Thyroid gland (tissue), 4 donors: ENCODE measurements around the gene WDR4. TPM values are rescaled to one million over a fixed set of nuclear protein-coding genes. Genes with fewer than 3 reads are reported as not detected.
"Not testable (repeated sequence)": the region's sequence is repeated elsewhere in the genome, so short reads cannot be mapped to it uniquely, and the experiment has no call there.

Experiments
- DNase-seq, 2 donors: peaks; one replicate each; pipeline ENCODE4 v3.0.0-alpha.2; 2019
- H3K27ac ChIP-seq, 3 donors: fragments of 200-600 bp; sonication (generic); 1 replicate in 2 of 3; 2 replicates in 1 of 3; pipeline ENCODE4 v1.5.1; 2016 to 2019; ENCODE audit warnings: mild to moderate bottlenecking in 1 of 3, moderate library complexity in 1 of 3
- H3K27me3 ChIP-seq: fragments of 200-600 bp; sonication (generic); one replicate; pipeline ENCODE4 v1.5.1; 2019
- H3K36me3 ChIP-seq, 2 donors: fragments of 200-600 bp; sonication (generic); one replicate each; pipeline ENCODE4 v1.5.1; 2016 to 2019
- H3K4me1 ChIP-seq, 2 donors: fragments of 200-600 bp; sonication (generic); one replicate each; pipeline ENCODE4 v1.5.1; 2017 to 2019
- H3K4me3 ChIP-seq, 3 donors: fragments of 200-600 bp; sonication (generic); replicated peaks in 1 of 3; 1 replicate in 2 of 3; 2 replicates in 1 of 3; pipeline ENCODE4 v1.5.1; 2016; ENCODE audit warnings: mild to moderate bottlenecking in 1 of 3
- H3K9me3 ChIP-seq: fragments of 200-600 bp; sonication (generic); one replicate; pipeline ENCODE4 v1.5.1; 2017
- CTCF ChIP-seq, 6 experiments: fragments of 200-600 bp in 3 of 6; fragments of 450-650 bp in 3 of 6; sonication (generic) in 3 of 6; IDR thresholded peaks; one replicate each; pipeline ENCODE4 v1.5.1; 2016 to 2019; ENCODE audit warnings: antibody characterized with exemption in 6 of 6, mild to moderate bottlenecking in 2 of 6, inconsistent platforms in 1 of 6, moderate library complexity in 1 of 6
- POLR2A ChIP-seq, 2 donors: fragments of 450-650 bp; IDR thresholded peaks; one replicate each; pipeline ENCODE4 v1.6.1; 2017; ENCODE audit warnings: antibody characterized with exemption in 2 of 2, mild to moderate bottlenecking in 2 of 2, moderate library complexity in 1 of 2
- WGBS, 2 donors: methylation state at CpG; one replicate each; pipeline ENCODE4 v1.1.5; 2017; 5-methylcytosine and 5-hydroxymethylcytosine counted together
- intact Hi-C: fragments of 100-400 bp; cut with DNase I; formaldehyde crosslinking; loops from one replicate; pipeline ENCODE4 v1.15.1; 2023
- total RNA-seq, 4 donors: library from RNA; depleted of rRNA; stranded (reverse); fragments of >200 nt; gene quantifications; one replicate each; pipeline ENCODE4 v1.2.3, GENCODE V29; 2016

Gene WDR4
- total RNA-seq, 4 donors from 2014 or later, result 8.1 to 13.2 (median 10.9) TPM

- DNase-seq, result no peak
- no peaks in the 10 kb centered on the region for H3K9me3 ChIP-seq
- intact Hi-C loops, result no loop called here
- no peaks in the 10 kb centered on the region for H3K36me3 ChIP-seq
- TF ChIP-seq CTCF (IDR thresholded peaks at IDR 0.05) (no peak), POLR2A (IDR thresholded peaks at IDR 0.05) (no peak)
- H3K4me3 ChIP-seq, result no peak overlapping the region
- H3K27me3 ChIP-seq, result no peaks in the 10 kb centered on the region
- H3K4me1 ChIP-seq, result no peaks in the 10 kb centered on the region
- 88 to 90% methylated on average over 6 to 8 of the region's 8 CpGs for WGBS, 2 donors
- no peak overlapping the region for H3K27ac ChIP-seq
Observed at GRCh38 chr21:42820616-42821465, 58.5 kb downstream of the WDR4 start.

- Histone ChIP-seq H3K27ac (no peak overlapping the region), H3K4me3 (no peak overlapping the region), H3K36me3 (no peaks in the 10 kb centered on the region), H3K4me1 (no peaks in the 10 kb centered on the region), H3K9me3 (no peaks in the 10 kb centered on the region), H3K27me3 (no peaks in the 10 kb centered on the region)
- DNase-seq, result peak in 1 of 2 donors; percentile 12
- no peak for TF ChIP-seq CTCF (IDR thresholded peaks at IDR 0.05)
- TF ChIP-seq POLR2A (IDR thresholded peaks at IDR 0.05), result no peak
- 81 to 91% methylated on average over 7 of the region's 7 CpGs for WGBS, 2 donors
- intact Hi-C loops, result loop anchor here (5.0 kb wide), 2 partner anchors 168 to 228 kb away; partner anchors contain the start of gene PDE9A
Observed at GRCh38 chr21:42819861-42820615, 59.3 kb downstream of the WDR4 start.

- Histone ChIP-seq H3K27me3 (no peaks in the 10 kb centered on the region), H3K4me1 (no peaks in the 10 kb centered on the region), H3K4me3 (no peak overlapping the region), H3K9me3 (no peaks in the 10 kb centered on the region), H3K36me3 (no peaks in the 10 kb centered on the region), H3K27ac (no peak overlapping the region)
- TF ChIP-seq POLR2A (IDR thresholded peaks at IDR 0.05), result no peak
- TF ChIP-seq CTCF (IDR thresholded peaks at IDR 0.05), result peak; percentile 57 to 92 (median 82)
- intact Hi-C loops, result loop anchor here (5.0 kb wide), 2 partner anchors 166 to 226 kb away; partner anchors contain the start of gene PDE9A
- 36 to 42% methylated on average over 2 of the region's 2 CpGs for WGBS, 2 donors
- peak; percentile 69 to 76 for DNase-seq
Observed at GRCh38 chr21:42818328-42818749, 61.0 kb downstream of the WDR4 start.

GRCh38 chr21:42815217-42815616, 64.1 kb downstream of the WDR4 start:
- H3K27ac ChIP-seq, result no peak overlapping the region
- H3K4me1 ChIP-seq, result no peaks in the 10 kb centered on the region
- TF ChIP-seq POLR2A (IDR thresholded peaks at IDR 0.05) (no peak), CTCF (IDR thresholded peaks at IDR 0.05) (no peak)
- H3K27me3 ChIP-seq, result no peaks in the 10 kb centered on the region
- DNase-seq, result no peak
- WGBS, 2 donors, result 95 to 96% methylated on average over 1 of the region's 1 CpG
- no peaks in the 10 kb centered on the region for H3K36me3 ChIP-seq
- H3K4me3 ChIP-seq, result no peak overlapping the region
- intact Hi-C loops, result loop anchor here (5.0 kb wide), 2 partner anchors 163 to 223 kb away; partner anchors contain the start of gene PDE9A
- no peaks in the 10 kb centered on the region for H3K9me3 ChIP-seq

- DNase-seq, intact Hi-C loops: not testable (repeated sequence)
- 77 to 85% methylated on average over 5 of the region's 5 CpGs for WGBS, 2 donors
Observed at GRCh38 chr21:42812528-42813241, 66.7 kb downstream of the WDR4 start.

More at GRCh38 chr21:42812528-42813241, 66.7 kb downstream of the WDR4 start:
- H3K4me1 ChIP-seq, H3K4me3 ChIP-seq, H3K27me3 ChIP-seq, H3K27ac ChIP-seq, H3K9me3 ChIP-seq, H3K36me3 ChIP-seq: not testable (repeated sequence)
